ENCODE results near the gene ST6GAL1.

Gene ST6GAL1

GRCh38 chr3:186933816-186934215 is 3.5 kb downstream of the ST6GAL1 start:
- Histone ChIP-seq H3K4me1 (ENCODE audit: control insufficient read depth, insufficient read depth, low read length) (peaks cover 6% of the 10 kb centered on the region), H3K9me3 (ENCODE audit: control insufficient read depth, low read length) (no peaks in the 10 kb centered on the region), H3K9ac (ENCODE audit: low read length) (no peak overlapping the region), H3K27me3 (ENCODE audit: control insufficient read depth, insufficient read depth, low read length) (peaks cover 13% of the 10 kb centered on the region), H3K36me3 (ENCODE audit: control insufficient read depth, insufficient read depth, low read length) (no peaks in the 10 kb centered on the region), H3K4me3 (ENCODE audit: low read length) (no peak overlapping the region)

- no peaks in the 10 kb centered on the region for H3K36me3 ChIP-seq (ENCODE audit: control insufficient read depth, insufficient read depth, low read length)
- peaks cover 8% of the 10 kb centered on the region for H3K27me3 ChIP-seq (ENCODE audit: control insufficient read depth, insufficient read depth, low read length)
- H3K4me3 ChIP-seq (ENCODE audit: low read length) = no peak overlapping the region
- peaks cover 6% of the 10 kb centered on the region for H3K4me1 ChIP-seq (ENCODE audit: control insufficient read depth, insufficient read depth, low read length)
- no peak overlapping the region for H3K9ac ChIP-seq (ENCODE audit: low read length)
- no peaks in the 10 kb centered on the region for H3K9me3 ChIP-seq (ENCODE audit: control insufficient read depth, low read length)
Observed at GRCh38 chr3:186935133-186935532, 4.8 kb downstream of the ST6GAL1 start.

- H3K36me3 ChIP-seq (ENCODE audit: control insufficient read depth, insufficient read depth, low read length) = no peaks in the 10 kb centered on the region
- no peak overlapping the region for H3K4me3 ChIP-seq (ENCODE audit: low read length)
- no peak overlapping the region for H3K9ac ChIP-seq (ENCODE audit: low read length)
- peaks cover 3% of the 10 kb centered on the region for H3K27me3 ChIP-seq (ENCODE audit: control insufficient read depth, insufficient read depth, low read length)
- peaks cover 1% of the 10 kb centered on the region for H3K4me1 ChIP-seq (ENCODE audit: control insufficient read depth, insufficient read depth, low read length)
- H3K9me3 ChIP-seq (ENCODE audit: control insufficient read depth, low read length) = no peaks in the 10 kb centered on the region
Observed at GRCh38 chr3:186937017-186937875, 6.9 kb downstream of the ST6GAL1 start.

- H3K9ac ChIP-seq (ENCODE audit: low read length) = no peak overlapping the region
- H3K4me3 ChIP-seq (ENCODE audit: low read length) = no peak overlapping the region
- H3K36me3 ChIP-seq (ENCODE audit: control insufficient read depth, insufficient read depth, low read length) = no peaks in the 10 kb centered on the region
- H3K27me3 ChIP-seq (ENCODE audit: control insufficient read depth, insufficient read depth, low read length) = no peaks in the 10 kb centered on the region
- no peaks in the 10 kb centered on the region for H3K9me3 ChIP-seq (ENCODE audit: control insufficient read depth, low read length)
- H3K4me1 ChIP-seq (ENCODE audit: control insufficient read depth, insufficient read depth, low read length) = no peaks in the 10 kb centered on the region
Observed at GRCh38 chr3:186938716-186939115, 8.4 kb downstream of the ST6GAL1 start.

- Histone ChIP-seq H3K4me3 (ENCODE audit: low read length) (no peak overlapping the region), H3K9me3 (ENCODE audit: control insufficient read depth, low read length) (no peaks in the 10 kb centered on the region), H3K27me3 (ENCODE audit: control insufficient read depth, insufficient read depth, low read length) (no peaks in the 10 kb centered on the region), H3K36me3 (ENCODE audit: control insufficient read depth, insufficient read depth, low read length) (no peaks in the 10 kb centered on the region), H3K9ac (ENCODE audit: low read length) (no peak overlapping the region), H3K4me1 (ENCODE audit: control insufficient read depth, insufficient read depth, low read length) (no peaks in the 10 kb centered on the region)
Observed at GRCh38 chr3:186939536-186939935, 9.2 kb downstream of the ST6GAL1 start.

- Histone ChIP-seq H3K9me3 (ENCODE audit: control insufficient read depth, low read length) (no peaks in the 10 kb centered on the region), H3K4me3 (ENCODE audit: low read length) (no peak overlapping the region), H3K9ac (ENCODE audit: low read length) (no peak overlapping the region), H3K4me1 (ENCODE audit: control insufficient read depth, insufficient read depth, low read length) (no peaks in the 10 kb centered on the region), H3K27me3 (ENCODE audit: control insufficient read depth, insufficient read depth, low read length) (no peaks in the 10 kb centered on the region), H3K36me3 (ENCODE audit: control insufficient read depth, insufficient read depth, low read length) (no peaks in the 10 kb centered on the region)
Observed at GRCh38 chr3:186940967-186941366, 10.6 kb downstream of the ST6GAL1 start.

- no peak overlapping the region for H3K4me3 ChIP-seq (ENCODE audit: low read length)
- H3K4me1 ChIP-seq (ENCODE audit: control insufficient read depth, insufficient read depth, low read length) = no peaks in the 10 kb centered on the region
- no peak overlapping the region for H3K9ac ChIP-seq (ENCODE audit: low read length)
- no peaks in the 10 kb centered on the region for H3K27me3 ChIP-seq (ENCODE audit: control insufficient read depth, insufficient read depth, low read length)
- H3K9me3 ChIP-seq (ENCODE audit: control insufficient read depth, low read length) = no peaks in the 10 kb centered on the region
- H3K36me3 ChIP-seq (ENCODE audit: control insufficient read depth, insufficient read depth, low read length) = no peaks in the 10 kb centered on the region
Observed at GRCh38 chr3:186942168-186942567, 11.8 kb downstream of the ST6GAL1 start.

GRCh38 chr3:186945255-186945823 is 15.0 kb downstream of the ST6GAL1 start:
- Histone ChIP-seq H3K9me3 (ENCODE audit: control insufficient read depth, low read length) (no peaks in the 10 kb centered on the region), H3K4me1 (ENCODE audit: control insufficient read depth, insufficient read depth, low read length) (peaks cover 18% of the 10 kb centered on the region), H3K36me3 (ENCODE audit: control insufficient read depth, insufficient read depth, low read length) (no peaks in the 10 kb centered on the region), H3K4me3 (ENCODE audit: low read length) (no peak overlapping the region), H3K9ac (ENCODE audit: low read length) (no peak overlapping the region), H3K27me3 (ENCODE audit: control insufficient read depth, insufficient read depth, low read length) (no peaks in the 10 kb centered on the region)

- Histone ChIP-seq H3K4me3 (ENCODE audit: low read length) (no peak overlapping the region), H3K4me1 (ENCODE audit: control insufficient read depth, insufficient read depth, low read length) (peaks cover 18% of the 10 kb centered on the region), H3K9me3 (ENCODE audit: control insufficient read depth, low read length) (no peaks in the 10 kb centered on the region), H3K27me3 (ENCODE audit: control insufficient read depth, insufficient read depth, low read length) (no peaks in the 10 kb centered on the region), H3K36me3 (ENCODE audit: control insufficient read depth, insufficient read depth, low read length) (no peaks in the 10 kb centered on the region), H3K9ac (ENCODE audit: low read length) (no peak overlapping the region)
Observed at GRCh38 chr3:186946756-186947375, 16.5 kb downstream of the ST6GAL1 start.

- H3K27me3 ChIP-seq (ENCODE audit: control insufficient read depth, insufficient read depth, low read length) = no peaks in the 10 kb centered on the region
- H3K4me3 ChIP-seq (ENCODE audit: low read length) = no peak overlapping the region
- no peaks in the 10 kb centered on the region for H3K36me3 ChIP-seq (ENCODE audit: control insufficient read depth, insufficient read depth, low read length)
- H3K9me3 ChIP-seq (ENCODE audit: control insufficient read depth, low read length) = no peaks in the 10 kb centered on the region
- H3K4me1 ChIP-seq (ENCODE audit: control insufficient read depth, insufficient read depth, low read length) = peaks cover 22% of the 10 kb centered on the region
- no peak overlapping the region for H3K9ac ChIP-seq (ENCODE audit: low read length)
Observed at GRCh38 chr3:186949281-186949982, 19.1 kb downstream of the ST6GAL1 start.

GRCh38 chr3:186950402-186951093 is 20.2 kb downstream of the ST6GAL1 start:
- no peak overlapping the region for H3K9ac ChIP-seq (ENCODE audit: low read length)
- no peaks in the 10 kb centered on the region for H3K9me3 ChIP-seq (ENCODE audit: control insufficient read depth, low read length)
- no peak overlapping the region for H3K4me3 ChIP-seq (ENCODE audit: low read length)
- H3K36me3 ChIP-seq (ENCODE audit: control insufficient read depth, insufficient read depth, low read length) = no peaks in the 10 kb centered on the region
- H3K4me1 ChIP-seq (ENCODE audit: control insufficient read depth, insufficient read depth, low read length) = peaks cover 22% of the 10 kb centered on the region
- H3K27me3 ChIP-seq (ENCODE audit: control insufficient read depth, insufficient read depth, low read length) = no peaks in the 10 kb centered on the region

Measured in mucosa of stomach (tissue), 1 donor.